Putamen (tissue), 1 donor: ENCODE results near the gene RCAN2.
A peak's percentile ranks its signal among the peaks of the same experiment; 100 is the strongest.
"Not testable (repeated sequence)": the region's sequence is repeated elsewhere in the genome, so short reads cannot be mapped to it uniquely, and the experiment has no call there.

Experiments
- DNase-seq: peaks from one replicate; pipeline ENCODE4 v3.0.0-alpha.2; 2016; ENCODE audit warnings: low spot score

Gene RCAN2

GRCh38 chr6:46440141-46440540 is 51.1 kb downstream of the RCAN2 start:
- no peak for DNase-seq

- no peak for DNase-seq
Observed at GRCh38 chr6:46438245-46438644, 53.0 kb downstream of the RCAN2 start.

GRCh38 chr6:46437671-46438221 is 53.5 kb downstream of the RCAN2 start:
- DNase-seq: no peak

GRCh38 chr6:46422619-46423018 is 68.6 kb downstream of the RCAN2 start:
- DNase-seq: no peak

- no peak for DNase-seq
Observed at GRCh38 chr6:46421939-46422338, 69.3 kb downstream of the RCAN2 start.

GRCh38 chr6:46420921-46421638 is 70.2 kb downstream of the RCAN2 start:
- no peak for DNase-seq

- peak; percentile 84 for DNase-seq
Observed at GRCh38 chr6:46419576-46420002, 71.7 kb downstream of the RCAN2 start.

- DNase-seq: no peak
Observed at GRCh38 chr6:46414398-46414797, 76.9 kb downstream of the RCAN2 start.

GRCh38 chr6:46412662-46413061 is 78.6 kb downstream of the RCAN2 start:
- DNase-seq: no peak

GRCh38 chr6:46411456-46412197 is 79.6 kb downstream of the RCAN2 start:
- no peak for DNase-seq

- peak; percentile 61 for DNase-seq
Observed at GRCh38 chr6:46410334-46410953, 80.8 kb downstream of the RCAN2 start.

GRCh38 chr6:46407776-46408530 is 83.3 kb downstream of the RCAN2 start:
- no peak for DNase-seq

- DNase-seq: no peak
Observed at GRCh38 chr6:46407246-46407645, 84.0 kb downstream of the RCAN2 start.

- DNase-seq: not testable (repeated sequence)
Observed at GRCh38 chr6:46405620-46406180, 85.5 kb downstream of the RCAN2 start.

GRCh38 chr6:46400898-46401297 is 90.4 kb downstream of the RCAN2 start:
- no peak for DNase-seq

- DNase-seq: no peak
Observed at GRCh38 chr6:46395530-46395929, 95.7 kb downstream of the RCAN2 start.

- DNase-seq: peak; percentile 78
Observed at GRCh38 chr6:46393940-46394337, 97.3 kb downstream of the RCAN2 start.

GRCh38 chr6:46393161-46393939 is 97.9 kb downstream of the RCAN2 start:
- no peak for DNase-seq

- no peak for DNase-seq
Observed at GRCh38 chr6:46392294-46392693, 99.0 kb downstream of the RCAN2 start.

- DNase-seq: peak; percentile 90
Observed at GRCh38 chr6:46390153-46390876, 100.9 kb downstream of the RCAN2 start.
